HepG2 (cell line): ENCODE results near the gene ATAD2B. TPM values are rescaled to one million over a fixed set of nuclear protein-coding genes. Genes with fewer than 3 reads are reported as not detected.

Experiments used
- FOXA1 ChIP-seq, 2 experiments: fragments of 450-650 bp in 1 of 2; sonication (generic) in 1 of 2; formaldehyde crosslinking in 1 of 2; IDR thresholded peaks; 2 replicates each; pipeline versions ENCODE4 v1.4.0 to v1.6.1; 2016 to 2020; ENCODE audit warnings: missing genetic modification reagents in 1 of 2
- HNRNPL ChIP-seq: fragments of 200-400 bp; formaldehyde crosslinking; IDR thresholded peaks from 2 replicates; pipeline ENCODE4 v1.6.1; 2017; ENCODE audit warnings: mild to moderate bottlenecking, low read depth, low read length
- ZBTB4 ChIP-seq: sonication (generic); formaldehyde crosslinking; IDR thresholded peaks from 2 replicates; pipeline ENCODE4 v1.4.0; 2020; ENCODE audit warnings: missing genetic modification reagents, mild to moderate bottlenecking, borderline replicate concordance
- ZFP91 ChIP-seq: sonication (generic); formaldehyde crosslinking; IDR thresholded peaks from 2 replicates; pipeline ENCODE4 v1.9.0; 2022; ENCODE audit warnings: missing genetic modification reagents, mild to moderate bottlenecking, borderline replicate concordance
- polyA plus RNA-seq, 8 experiments: library from polyadenylated mRNA; depleted of rRNA in 3 of 8; stranded (reverse) in 7 of 8; unstranded in 1 of 8; fragments of >200 nt; fragmentation: Illumina TruSeq in 4 of 8; extraction: Trizol in 4 of 8; gene quantifications; 2 replicates each; pipeline versions ENCODE4 v1.2.1 to v1.2.3, GENCODE V29; 2011 to 2016; ENCODE audit warnings: low read depth in 4 of 8, missing spikeins in 1 of 8, mixed read lengths in 1 of 8; ENCODE audit not compliant: insufficient read depth in 1 of 8
- total RNA-seq, 5 experiments: library from RNA; depleted of rRNA; stranded (reverse); fragments of >200 nt; fragmentation: Illumina TruSeq; extraction: Trizol; gene quantifications; 2 replicates each; pipeline ENCODE4 v1.2.3, GENCODE V29; 2016; ENCODE audit warnings: low read depth in 1 of 5
- TF ChIP-seq, protein P1 (sequence below): sonication (generic); formaldehyde crosslinking; IDR thresholded peaks from 2 replicates; pipeline ENCODE4 v1.8.0; 2022; ENCODE audit warnings: low read depth, missing genetic modification reagents
- TF ChIP-seq, protein P2 (sequence below): sonication (generic); formaldehyde crosslinking; IDR thresholded peaks from 2 replicates; pipeline ENCODE4 v1.4.0; 2020; ENCODE audit warnings: missing genetic modification reagents
- TF ChIP-seq, protein P3 (sequence below): sonication (generic); formaldehyde crosslinking; IDR thresholded peaks from 2 replicates; pipeline ENCODE4 v1.8.0; 2022; ENCODE audit warnings: missing genetic modification reagents, low read depth, mild to moderate bottlenecking, borderline replicate concordance
- TF ChIP-seq, protein P4 (sequence below): sonication (generic); formaldehyde crosslinking; IDR thresholded peaks from 2 replicates; pipeline ENCODE4 v1.4.0; 2020; ENCODE audit warnings: missing genetic modification reagents

The ATAD2B gene
- total and polyA plus RNA-seq, 2 of the 13 experiments (the other 11 are each of a cell fraction or from before 2014, with no cell fraction given): 5.3 to 22.2 TPM

DNA sequence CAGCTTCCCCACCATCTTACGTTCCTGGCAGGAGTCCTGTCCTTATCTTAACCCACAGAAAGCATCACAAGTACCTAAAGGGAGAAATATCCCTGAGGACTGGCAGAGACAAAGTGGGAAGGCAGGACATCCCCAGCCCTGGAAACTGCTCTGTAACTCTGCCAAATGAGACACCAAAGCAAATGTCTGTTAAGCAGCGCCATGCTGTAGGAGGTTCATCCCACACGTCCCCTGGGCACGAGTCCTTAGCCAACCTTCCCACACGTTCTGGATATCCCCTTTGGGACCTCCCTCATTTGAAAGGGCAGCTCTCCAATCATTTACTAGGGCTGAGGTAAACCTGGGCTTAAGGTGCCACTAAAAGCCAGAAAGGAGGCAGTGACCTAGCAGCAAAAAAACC lies 207.2 kb downstream of the ATAD2B start (continued):
- TF ChIP-seq FOXA1 (IDR thresholded peaks at IDR 0.05) (no peak), FOXA1 (CRISPR knock-in tag; IDR thresholded peaks at IDR 0.05) (no peak), ZBTB4 (no peak), ZFP91 (no peak), HNRNPL (no peak)
- TF ChIP-seq, protein P1, sequence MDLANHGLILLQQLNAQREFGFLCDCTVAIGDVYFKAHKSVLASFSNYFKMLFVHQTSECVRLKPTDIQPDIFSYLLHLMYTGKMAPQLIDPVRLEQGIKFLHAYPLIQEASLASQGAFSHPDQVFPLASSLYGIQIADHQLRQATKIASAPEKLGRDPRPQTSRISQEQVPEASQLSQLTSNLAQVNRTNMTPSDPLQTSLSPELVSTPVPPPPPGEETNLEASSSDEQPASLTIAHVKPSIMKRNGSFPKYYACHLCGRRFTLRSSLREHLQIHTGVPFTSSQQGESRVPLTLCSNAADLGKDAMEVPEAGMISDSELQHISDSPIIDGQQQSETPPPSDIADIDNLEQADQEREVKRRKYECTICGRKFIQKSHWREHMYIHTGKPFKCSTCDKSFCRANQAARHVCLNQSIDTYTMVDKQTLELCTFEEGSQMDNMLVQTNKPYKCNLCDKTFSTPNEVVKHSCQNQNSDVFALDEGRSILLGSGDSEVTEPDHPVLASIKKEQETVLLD (CRISPR knock-in tag): no peak
- TF ChIP-seq, protein P2, sequence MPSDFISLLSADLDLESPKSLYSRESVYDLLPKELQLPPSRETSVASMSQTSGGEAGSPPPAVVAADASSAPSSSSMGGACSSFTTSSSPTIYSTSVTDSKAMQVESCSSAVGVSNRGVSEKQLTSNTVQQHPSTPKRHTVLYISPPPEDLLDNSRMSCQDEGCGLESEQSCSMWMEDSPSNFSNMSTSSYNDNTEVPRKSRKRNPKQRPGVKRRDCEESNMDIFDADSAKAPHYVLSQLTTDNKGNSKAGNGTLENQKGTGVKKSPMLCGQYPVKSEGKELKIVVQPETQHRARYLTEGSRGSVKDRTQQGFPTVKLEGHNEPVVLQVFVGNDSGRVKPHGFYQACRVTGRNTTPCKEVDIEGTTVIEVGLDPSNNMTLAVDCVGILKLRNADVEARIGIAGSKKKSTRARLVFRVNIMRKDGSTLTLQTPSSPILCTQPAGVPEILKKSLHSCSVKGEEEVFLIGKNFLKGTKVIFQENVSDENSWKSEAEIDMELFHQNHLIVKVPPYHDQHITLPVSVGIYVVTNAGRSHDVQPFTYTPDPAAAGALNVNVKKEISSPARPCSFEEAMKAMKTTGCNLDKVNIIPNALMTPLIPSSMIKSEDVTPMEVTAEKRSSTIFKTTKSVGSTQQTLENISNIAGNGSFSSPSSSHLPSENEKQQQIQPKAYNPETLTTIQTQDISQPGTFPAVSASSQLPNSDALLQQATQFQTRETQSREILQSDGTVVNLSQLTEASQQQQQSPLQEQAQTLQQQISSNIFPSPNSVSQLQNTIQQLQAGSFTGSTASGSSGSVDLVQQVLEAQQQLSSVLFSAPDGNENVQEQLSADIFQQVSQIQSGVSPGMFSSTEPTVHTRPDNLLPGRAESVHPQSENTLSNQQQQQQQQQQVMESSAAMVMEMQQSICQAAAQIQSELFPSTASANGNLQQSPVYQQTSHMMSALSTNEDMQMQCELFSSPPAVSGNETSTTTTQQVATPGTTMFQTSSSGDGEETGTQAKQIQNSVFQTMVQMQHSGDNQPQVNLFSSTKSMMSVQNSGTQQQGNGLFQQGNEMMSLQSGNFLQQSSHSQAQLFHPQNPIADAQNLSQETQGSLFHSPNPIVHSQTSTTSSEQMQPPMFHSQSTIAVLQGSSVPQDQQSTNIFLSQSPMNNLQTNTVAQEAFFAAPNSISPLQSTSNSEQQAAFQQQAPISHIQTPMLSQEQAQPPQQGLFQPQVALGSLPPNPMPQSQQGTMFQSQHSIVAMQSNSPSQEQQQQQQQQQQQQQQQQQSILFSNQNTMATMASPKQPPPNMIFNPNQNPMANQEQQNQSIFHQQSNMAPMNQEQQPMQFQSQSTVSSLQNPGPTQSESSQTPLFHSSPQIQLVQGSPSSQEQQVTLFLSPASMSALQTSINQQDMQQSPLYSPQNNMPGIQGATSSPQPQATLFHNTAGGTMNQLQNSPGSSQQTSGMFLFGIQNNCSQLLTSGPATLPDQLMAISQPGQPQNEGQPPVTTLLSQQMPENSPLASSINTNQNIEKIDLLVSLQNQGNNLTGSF (CRISPR knock-in tag): no peak
- TF ChIP-seq, protein P3, sequence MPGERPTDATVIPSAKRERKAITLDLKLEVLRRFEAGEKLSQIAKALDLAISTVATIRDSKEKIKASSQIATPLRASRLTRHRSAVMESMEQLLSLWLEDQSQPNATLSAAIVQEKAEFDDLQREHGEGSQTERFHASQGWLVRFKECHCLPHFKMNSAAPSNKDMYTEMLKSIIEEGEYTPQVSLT (CRISPR knock-in tag): no peak
- TF ChIP-seq, protein P4, sequence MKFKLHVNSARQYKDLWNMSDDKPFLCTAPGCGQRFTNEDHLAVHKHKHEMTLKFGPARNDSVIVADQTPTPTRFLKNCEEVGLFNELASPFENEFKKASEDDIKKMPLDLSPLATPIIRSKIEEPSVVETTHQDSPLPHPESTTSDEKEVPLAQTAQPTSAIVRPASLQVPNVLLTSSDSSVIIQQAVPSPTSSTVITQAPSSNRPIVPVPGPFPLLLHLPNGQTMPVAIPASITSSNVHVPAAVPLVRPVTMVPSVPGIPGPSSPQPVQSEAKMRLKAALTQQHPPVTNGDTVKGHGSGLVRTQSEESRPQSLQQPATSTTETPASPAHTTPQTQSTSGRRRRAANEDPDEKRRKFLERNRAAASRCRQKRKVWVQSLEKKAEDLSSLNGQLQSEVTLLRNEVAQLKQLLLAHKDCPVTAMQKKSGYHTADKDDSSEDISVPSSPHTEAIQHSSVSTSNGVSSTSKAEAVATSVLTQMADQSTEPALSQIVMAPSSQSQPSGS (CRISPR knock-in tag): no peak
